ENCODE data around the gene KCNQ1OT1.

DNA sequence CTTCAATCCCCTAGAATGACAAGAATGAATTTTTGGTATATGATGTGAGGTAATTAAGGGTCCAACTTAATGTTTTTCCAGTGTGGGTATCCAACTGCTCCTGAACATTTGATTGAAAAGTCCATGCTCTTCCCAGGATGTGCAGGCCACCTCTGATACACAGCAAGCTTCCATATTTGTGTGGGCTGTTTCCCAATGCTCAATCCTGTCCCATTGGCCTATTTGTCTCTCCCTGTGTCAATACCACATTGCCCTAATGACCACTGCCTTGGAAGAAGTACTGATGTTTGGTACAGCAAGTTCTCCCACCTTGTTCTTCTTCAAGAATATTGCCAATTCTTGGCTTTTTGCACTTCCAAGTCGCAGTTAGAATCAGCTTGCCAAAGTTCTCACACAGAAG, 42.9 kb downstream of the KCNQ1OT1 start:
- TF ChIP-seq CTCF (IDR thresholded peaks at IDR 0.05) (no peak), POLR2A (IDR thresholded peaks at IDR 0.05) (no peak)

Measured in esophagus squamous epithelium (tissue), 4 donors.